ENCODE data around the gene SALL3.

The SALL3 gene

GRCh38 chr18:78981394-78981831 is 1.8 kb downstream of the SALL3 start:
- DNase-seq = no peak

GRCh38 chr18:78981989-78982620 is 2.5 kb downstream of the SALL3 start:
- no peak for DNase-seq

- DNase-seq = no peak
Observed at GRCh38 chr18:78983512-78983911, 3.9 kb downstream of the SALL3 start.

- no peak for DNase-seq
Observed at GRCh38 chr18:78984941-78985784, 5.5 kb downstream of the SALL3 start.

GRCh38 chr18:78986018-78986481 is 6.4 kb downstream of the SALL3 start:
- DNase-seq = no peak

GRCh38 chr18:78991446-78991845 is 11.8 kb downstream of the SALL3 start:
- no peak for DNase-seq

DNA sequence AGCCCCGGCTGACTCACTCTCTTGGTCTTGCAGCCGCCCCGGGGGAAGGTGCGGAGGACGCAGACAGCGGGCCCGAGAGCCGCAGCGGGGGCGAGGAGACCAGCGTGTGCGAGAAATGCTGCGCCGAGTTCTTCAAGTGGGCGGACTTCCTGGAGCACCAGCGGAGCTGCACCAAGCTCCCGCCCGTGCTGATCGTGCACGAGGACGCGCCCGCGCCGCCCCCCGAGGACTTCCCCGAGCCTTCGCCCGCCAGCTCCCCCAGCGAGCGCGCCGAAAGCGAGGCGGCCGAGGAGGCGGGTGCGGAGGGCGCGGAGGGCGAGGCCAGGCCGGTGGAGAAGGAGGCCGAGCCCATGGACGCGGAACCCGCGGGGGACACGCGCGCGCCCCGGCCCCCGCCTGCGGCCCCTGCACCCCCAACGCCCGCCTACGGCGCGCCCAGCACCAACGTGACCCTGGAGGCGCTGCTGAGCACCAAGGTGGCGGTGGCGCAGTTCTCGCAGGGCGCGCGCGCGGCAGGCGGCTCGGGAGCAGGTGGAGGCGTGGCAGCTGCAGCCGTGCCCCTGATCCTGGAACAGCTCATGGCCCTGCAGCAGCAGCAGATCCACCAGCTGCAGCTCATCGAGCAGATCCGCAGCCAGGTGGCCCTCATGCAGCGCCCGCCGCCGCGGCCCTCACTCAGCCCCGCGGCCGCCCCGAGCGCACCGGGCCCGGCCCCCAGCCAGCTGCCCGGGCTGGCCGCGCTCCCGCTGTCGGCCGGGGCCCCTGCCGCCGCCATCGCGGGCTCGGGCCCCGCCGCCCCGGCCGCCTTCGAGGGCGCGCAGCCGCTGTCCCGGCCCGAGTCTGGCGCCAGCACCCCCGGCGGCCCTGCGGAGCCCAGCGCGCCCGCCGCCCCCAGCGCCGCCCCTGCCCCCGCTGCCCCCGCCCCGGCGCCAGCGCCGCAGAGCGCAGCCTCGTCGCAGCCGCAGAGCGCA is 12.7 kb downstream of the SALL3 start:
- DNase-seq = no peak

GRCh38 chr18:78993014-78993926 is 13.7 kb downstream of the SALL3 start:
- no peak for DNase-seq

DNA sequence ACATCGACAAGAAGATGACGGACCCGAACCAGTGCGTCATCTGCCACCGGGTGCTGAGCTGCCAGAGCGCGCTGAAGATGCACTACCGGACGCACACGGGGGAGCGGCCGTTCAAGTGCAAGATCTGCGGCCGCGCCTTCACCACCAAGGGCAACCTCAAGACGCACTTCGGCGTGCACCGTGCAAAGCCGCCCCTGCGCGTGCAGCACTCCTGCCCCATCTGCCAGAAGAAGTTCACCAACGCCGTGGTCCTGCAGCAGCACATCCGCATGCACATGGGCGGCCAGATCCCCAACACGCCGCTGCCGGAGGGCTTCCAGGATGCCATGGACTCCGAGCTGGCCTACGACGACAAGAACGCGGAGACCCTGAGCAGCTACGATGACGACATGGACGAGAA is 14.4 kb downstream of the SALL3 start:
- DNase-seq = no peak

DNA sequence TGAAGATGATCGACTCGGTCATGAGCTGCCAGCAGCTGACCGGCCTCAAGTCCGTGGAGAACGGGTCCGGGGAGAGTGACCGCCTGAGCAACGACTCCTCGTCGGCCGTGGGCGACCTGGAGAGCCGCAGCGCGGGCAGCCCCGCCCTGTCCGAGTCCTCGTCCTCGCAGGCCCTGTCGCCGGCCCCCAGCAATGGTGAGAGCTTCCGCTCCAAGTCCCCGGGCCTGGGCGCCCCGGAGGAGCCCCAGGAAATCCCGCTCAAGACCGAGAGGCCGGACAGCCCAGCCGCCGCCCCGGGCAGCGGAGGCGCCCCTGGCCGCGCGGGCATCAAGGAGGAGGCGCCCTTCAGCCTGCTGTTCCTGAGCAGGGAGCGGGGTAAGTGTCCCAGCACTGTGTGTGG is 14.9 kb downstream of the SALL3 start:
- no peak for DNase-seq

- no peak for DNase-seq
Observed at GRCh38 chr18:78994977-78995582, 15.5 kb downstream of the SALL3 start.

GRCh38 chr18:78995740-78996395 is 16.2 kb downstream of the SALL3 start:
- DNase-seq = no peak

- DNase-seq = no peak
Observed at GRCh38 chr18:78996741-78997490, 17.3 kb downstream of the SALL3 start.

- DNase-seq = no peak
Observed at GRCh38 chr18:78998371-78999071, 18.9 kb downstream of the SALL3 start.

- DNase-seq = no peak
Observed at GRCh38 chr18:78999939-79000338, 20.3 kb downstream of the SALL3 start.

DNA sequence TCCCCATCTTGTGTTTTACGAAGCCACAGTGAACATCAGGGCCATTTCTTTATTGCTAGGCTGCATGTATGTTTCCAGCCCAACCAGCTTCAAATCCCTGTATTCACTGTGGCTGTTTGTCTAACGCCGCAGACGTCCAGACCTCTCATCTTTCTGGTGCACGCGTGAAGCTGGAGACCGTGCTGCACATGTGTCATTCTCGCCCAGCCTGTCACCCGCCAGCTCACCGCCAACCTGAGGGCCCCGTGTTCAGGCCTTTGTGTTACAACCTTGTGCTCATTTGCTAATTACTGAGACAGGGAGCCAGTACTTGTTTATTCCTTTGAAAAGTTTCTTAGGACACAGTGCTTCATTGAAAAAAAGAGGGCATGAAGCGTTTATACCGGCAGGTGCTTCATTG is 21.4 kb downstream of the SALL3 start:
- DNase-seq = no peak

DNA sequence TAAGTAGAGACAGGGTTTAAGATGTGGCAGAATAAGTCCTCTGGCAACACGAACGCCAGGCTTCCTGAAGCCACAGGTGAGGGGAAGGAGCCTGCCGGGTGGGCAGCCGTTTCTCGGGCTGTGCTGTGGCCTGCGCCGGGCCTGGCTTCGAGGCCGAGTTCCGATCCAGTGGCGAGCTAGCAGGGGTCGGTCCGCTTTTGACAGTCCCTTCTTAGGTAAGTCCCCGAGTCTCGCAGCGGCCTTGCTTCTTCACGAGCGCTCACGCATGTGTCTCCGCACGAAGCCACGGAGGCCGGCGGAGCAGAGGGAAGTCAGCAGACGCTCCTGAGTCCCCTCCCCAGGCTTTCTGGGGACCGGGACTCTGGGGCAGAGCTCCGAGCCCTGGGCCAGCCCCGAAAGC is 26.0 kb downstream of the SALL3 start:
- DNase-seq = no peak

- DNase-seq = no peak
Observed at GRCh38 chr18:79006106-79006795, 26.6 kb downstream of the SALL3 start.

GRCh38 chr18:79007440-79007839 is 27.8 kb downstream of the SALL3 start:
- no peak for DNase-seq

Measured in activated CD4-positive, CD25-positive, alpha-beta regulatory T cell treated with anti-CD3 and anti-CD28 coated beads, Interleukin-2, amount 50 U/mL, for 72 hours (primary cell).